Epithelial cell of prostate (primary cell): ENCODE measurements around the gene SEPTIN12.

Experiments
- DNase-seq: peaks from one replicate; pipeline ENCODE4 v3.0.0-alpha.2; 2011; ENCODE audit warnings: low read depth, low spot score
- H3K27ac ChIP-seq: fragments of 450-650 bp; 2 replicates; pipeline ENCODE4 v1.5.1; 2017; ENCODE audit warnings: mild to moderate bottlenecking

Gene SEPTIN12

DNA sequence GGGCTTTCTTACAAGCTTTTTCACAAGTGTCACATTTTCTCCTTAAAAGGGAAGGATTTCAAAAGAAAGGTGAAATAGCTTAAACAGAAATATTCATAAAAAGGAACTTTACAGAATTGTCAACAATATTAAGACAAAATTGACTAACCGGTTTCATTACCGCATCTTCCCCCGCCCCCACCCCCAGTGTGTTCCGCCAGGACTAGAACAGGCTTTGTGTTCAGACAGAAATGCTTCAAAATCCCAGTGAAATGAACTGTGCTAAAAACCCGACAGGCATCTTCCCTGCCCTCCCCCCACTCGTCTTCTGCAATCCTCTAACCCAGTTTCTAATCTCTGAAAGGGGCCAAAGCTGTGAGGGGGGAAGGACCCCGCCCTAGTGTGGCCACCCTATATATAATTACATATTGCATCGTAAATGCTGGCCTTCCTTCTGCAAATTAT is 15.3 kb upstream of the SEPTIN12 start:
- peak overlapping the region; percentile 87 for H3K27ac ChIP-seq
- DNase-seq: no peak

DNA sequence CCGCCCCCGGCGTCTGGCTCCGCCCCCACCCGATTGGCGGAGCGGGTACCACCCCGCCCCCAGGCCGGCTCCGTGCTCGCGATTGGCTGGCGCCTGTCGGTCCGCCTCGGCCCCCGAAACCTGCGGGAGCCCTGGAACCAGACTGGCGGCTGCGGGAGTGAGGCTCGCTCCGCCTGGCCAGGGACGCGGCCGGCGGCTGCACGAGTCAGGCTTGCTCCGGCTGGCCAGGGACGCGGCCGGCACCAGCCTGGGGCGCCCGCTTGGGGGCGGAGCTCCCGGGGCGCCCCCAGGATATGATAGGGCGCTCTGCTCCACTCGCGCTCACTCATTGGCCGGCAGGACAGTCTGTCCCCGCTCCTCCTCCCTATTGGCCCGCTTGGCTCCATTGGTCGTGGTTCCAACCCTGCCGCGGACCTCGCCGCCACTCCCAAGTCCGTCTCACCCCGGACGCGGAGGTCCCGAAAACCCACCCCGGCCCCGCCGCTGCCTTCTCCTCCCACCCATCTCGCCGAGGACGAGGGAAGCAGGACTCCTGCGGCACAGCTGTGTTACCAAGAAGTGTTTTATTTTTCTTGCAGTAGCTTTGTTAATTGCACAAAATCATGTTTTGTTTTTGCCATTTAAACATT is 14.6 kb upstream of the SEPTIN12 start:
- peak overlapping the region; percentile 87 for H3K27ac ChIP-seq
- DNase-seq: peak; percentile 50

DNA sequence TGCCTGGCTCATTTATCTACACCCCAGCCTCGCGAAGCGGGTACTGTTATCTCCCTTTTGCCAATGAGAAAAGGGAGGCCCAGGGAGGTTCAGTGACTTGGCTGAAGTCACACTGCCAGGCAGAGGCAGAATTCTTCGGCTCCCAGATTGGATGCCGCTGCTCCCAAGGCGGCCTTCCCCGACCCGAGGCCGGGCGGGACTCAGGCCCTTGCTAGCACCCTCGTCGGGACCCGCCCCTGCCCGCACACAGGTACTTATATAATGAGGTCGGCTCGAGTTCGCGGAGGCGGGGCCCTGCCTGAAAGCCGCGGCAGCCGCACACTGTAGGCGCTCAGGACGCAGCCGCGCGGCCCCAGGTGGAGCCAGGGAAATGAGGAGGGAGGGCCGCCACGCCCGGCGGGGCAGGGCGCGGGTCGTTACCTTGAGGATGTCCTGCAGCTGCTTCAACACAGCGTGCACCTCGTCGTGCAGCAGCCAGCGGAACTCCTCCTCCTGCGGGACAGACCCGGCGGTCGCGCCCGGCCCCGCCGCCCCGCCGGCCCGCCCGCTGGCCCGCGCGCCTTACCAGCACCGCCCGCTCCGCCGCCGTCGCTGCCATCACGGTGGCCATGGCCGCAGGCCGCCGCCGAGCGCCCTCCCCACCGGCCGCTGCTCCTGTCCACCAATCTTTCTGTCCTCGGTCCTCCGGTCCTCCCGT is 14.0 kb upstream of the SEPTIN12 start, which contains the start of gene ROGDI:
Gene ROGDI, minus strand, starts transcription at position 672 of the 697 bp plus-strand sequence. Its CDS starts 62 bp downstream, at position 610.
- H3K27ac ChIP-seq: peak within 1 kb of the TSS; percentile 87
- DNase-seq: peak; percentile 71

DNA sequence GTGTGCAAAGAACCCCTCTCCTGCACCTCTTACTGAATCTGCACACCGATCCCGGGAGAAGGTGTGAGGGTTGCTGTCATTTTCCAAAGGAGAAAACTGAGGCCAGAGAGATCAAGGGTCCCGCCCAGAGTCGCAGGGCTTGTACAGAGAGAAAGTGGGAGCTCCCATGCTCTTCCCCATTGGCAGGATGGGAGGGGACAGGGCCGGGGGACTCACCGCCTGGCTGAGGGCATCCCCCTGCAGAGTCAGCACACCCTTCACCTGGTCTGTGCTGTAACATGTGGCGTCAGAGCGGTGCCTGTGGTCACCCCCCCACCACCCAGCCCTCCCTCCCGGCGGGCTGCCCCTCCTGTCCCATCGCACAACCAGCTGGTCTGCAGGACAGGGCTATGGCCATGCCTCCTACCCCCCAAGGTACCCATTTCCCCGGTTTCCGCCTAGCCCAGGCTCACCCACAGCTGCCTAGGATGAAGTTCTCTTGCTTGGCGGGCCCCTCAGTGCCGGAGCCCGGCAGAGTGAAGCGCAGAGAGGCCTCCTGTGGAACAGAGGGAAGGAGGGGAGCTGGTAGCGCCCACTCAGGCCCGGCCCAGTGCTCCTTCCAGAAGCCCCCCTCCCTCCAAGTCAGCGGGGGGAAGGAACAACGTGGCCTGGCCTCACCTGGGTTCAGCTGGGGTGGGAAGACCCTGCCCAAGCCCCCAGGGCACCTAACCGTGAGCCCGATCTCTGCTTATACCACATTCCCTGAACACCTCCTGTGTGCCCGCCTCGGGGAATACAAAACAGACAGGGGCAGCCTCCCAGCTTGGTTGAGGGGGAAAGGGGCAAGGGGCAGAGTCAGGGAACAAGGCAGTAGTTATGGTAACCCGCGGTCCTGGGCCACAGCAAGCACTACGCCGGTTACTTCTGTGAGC is 13.2 kb upstream of the SEPTIN12 start:
- H3K27ac ChIP-seq: peak overlapping the region; percentile 87
- no peak for DNase-seq

DNA sequence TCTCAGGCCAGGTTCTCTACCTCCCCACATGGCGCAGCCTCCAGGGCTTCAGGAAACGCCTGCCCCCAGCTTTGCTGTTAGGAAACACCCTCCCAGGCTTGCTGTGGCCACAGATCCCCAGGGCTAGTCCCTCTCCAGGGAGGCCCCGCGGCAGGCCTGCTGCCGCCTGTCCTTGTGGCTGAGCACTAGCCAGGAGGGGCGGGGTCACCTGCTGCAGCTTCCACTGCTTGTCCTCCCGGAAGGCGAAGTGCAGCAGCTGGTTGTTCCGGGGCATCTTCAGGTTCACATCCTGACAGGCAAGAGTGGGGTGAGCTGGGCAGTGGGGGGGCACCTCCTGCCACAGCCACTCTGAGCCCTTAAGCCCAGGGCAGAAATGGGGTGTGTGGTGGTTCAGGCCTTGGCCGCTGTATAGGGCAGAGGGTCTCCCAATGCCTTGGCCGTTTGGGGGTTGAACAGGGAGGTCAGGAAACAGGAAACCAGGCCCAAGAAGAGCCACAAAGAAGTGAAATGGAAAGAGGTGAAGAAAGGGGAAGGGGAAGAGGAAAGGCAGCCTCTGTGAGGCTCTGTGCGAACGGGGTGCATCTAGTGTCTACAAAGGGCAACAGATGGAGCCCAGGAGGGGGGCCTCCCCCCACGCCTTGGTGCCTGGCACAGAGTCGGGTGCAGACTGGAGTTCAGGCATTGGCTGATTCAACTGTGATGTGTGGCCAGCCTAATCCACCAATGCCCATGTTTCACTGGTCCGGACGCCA is 12.3 kb upstream of the SEPTIN12 start:
- DNase-seq: no peak
- peak overlapping the region; percentile 87 for H3K27ac ChIP-seq

DNA sequence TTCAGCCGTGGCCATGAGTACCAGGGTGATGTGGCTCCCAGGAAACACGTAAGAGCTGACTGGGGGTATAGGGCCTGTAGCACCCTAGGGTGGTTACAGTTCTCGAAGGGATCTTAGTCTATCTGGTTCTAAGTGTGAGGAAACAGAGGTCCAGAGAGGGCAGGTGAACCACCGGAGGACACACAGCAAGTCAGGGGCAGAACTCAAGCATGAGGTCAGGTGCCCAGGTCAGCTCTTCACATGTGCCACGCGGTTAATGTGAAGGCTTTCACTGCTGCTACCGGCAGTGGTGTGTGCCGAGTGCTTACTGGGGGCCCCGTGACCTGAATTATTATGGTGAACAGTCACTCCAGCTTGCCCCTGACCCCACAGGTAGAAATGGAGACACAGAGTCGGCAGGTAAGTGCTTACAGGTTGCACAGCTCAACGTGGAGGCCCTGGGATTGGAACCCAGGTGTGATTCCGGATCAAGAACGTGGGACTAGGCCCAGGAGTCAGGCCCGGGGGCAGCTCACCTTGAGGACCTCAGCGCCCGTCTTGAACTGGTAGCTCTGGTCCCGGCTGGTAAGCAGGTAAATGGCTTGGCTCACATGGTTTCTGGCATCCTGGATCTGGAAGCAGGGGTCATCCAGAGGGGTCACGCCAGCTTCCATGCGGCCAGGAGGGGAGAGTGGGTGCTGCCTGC is 11.2 kb upstream of the SEPTIN12 start:
- H3K27ac ChIP-seq: peak overlapping the region; percentile 87
- no peak for DNase-seq

DNA sequence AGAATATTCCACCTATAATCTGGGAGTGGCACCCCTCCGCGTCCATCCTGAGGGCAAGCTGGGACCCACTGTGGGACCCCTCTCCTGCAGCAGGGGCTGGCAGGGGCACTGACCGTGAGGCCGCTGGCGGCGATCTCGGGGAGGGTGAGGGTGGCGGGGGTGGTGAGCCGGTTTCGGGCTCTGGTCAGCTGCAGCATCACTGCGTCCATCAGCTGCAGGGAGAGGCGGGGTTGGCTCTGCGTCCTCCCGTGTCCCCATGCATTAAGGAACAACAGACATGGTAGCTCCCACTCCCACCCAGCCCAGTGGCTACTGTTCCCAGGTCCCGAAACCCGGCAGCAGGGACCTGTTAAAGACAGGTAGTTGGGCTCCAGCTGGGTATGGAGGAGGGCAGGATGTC is 10.3 kb upstream of the SEPTIN12 start:
- no peak for DNase-seq
- H3K27ac ChIP-seq: no peak overlapping the region

DNA sequence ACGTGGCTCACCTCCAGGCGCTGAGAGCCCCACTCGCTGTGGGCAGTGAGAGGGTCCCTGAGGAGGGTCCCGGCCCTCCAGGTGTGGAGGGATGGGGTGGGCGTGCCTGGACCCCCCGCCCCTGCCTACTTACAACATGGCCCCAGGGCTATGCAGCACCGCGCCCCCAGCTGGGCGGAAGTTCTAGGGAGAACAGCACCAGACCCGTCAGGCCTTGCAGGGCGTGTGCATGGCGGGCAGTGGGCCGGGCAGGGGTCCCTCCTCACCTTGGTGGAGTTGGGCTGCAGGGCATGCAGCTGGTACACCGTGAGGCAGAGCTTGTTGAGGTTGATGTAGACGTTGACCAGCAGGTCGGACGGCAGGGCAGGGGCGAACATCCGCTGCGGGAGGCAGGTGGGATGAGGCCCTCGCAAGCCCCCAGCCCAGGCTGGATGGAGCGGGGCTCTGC is 9.7 kb upstream of the SEPTIN12 start:
- no peak overlapping the region for H3K27ac ChIP-seq
- DNase-seq: no peak

DNA sequence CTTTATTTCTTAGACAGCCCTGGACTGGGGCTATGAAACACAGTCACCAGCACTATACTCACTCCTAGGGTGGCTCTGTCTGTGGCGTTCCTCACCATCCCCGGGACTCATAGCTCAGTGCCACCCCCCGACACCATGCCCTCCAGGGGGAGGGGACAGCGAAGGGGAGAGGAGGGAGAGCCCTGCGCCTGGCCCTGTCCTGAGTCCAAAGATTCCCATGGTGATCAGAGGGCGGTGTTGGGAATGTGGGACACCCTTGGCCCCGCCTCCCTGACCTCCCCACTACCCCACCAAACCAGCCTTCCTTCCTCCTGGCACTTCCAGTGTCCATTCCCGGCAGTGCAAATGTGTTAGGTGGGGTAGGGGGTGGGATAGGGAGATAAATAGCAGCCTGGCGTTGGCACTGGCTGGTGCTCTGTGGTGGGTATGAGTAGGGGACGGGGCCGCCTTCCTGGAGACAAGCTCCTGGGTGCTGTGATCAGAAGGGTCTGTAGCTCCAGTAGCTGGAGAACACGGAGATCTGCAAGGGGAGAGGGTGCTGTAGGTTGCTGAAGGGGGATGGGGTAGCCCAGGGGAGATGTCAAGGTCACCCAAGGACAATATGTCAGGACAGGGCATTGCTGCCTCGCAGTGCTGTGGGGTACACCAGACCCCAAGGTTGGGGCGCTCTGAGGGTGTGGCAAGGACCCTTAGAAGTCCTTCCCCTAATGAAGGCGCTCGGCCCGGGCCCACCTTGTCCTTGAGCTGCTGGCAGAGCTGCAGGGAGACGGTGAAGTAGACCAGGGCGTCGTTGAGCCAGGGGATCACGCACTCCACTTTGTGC is 9.0 kb upstream of the SEPTIN12 start:
- no peak overlapping the region for H3K27ac ChIP-seq
- no peak for DNase-seq

DNA sequence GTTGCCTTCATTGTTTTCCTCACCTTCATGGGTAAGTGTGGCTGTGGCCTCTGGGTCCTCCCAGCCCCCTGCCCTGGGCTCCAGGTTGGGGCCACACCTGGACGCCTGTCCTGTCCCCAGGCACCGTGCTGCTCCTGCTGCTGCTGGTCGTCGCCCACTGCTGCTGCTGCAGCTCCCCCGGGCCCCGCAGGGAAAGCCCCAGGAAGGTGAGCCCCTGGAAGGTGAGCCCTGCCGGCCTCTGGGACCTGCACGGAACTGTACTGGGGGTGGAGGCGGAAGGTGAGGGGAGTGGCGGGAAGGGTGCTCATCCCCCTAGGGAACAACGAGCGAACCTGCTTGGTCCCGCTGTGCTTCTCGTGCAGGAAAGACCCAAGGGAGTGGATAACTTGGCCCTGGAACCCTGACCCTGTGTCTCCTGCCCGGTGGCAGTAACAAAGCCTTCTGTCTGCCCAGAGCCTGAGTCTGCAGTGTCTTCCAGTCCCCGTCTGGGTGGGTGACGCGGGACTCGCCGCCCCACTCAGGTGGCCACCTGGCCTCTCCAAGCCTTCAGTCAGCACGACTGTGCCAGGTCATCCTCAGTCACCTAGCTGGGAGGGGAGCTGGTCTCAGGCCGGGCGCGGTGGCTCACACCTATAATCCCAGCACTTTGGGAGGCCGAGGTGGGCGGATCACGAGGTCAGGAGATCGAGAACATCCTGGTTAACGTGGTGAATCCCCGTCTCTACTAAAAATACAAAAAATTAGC is 7.9 kb upstream of the SEPTIN12 start:
- no peak for DNase-seq
- no peak overlapping the region for H3K27ac ChIP-seq

DNA sequence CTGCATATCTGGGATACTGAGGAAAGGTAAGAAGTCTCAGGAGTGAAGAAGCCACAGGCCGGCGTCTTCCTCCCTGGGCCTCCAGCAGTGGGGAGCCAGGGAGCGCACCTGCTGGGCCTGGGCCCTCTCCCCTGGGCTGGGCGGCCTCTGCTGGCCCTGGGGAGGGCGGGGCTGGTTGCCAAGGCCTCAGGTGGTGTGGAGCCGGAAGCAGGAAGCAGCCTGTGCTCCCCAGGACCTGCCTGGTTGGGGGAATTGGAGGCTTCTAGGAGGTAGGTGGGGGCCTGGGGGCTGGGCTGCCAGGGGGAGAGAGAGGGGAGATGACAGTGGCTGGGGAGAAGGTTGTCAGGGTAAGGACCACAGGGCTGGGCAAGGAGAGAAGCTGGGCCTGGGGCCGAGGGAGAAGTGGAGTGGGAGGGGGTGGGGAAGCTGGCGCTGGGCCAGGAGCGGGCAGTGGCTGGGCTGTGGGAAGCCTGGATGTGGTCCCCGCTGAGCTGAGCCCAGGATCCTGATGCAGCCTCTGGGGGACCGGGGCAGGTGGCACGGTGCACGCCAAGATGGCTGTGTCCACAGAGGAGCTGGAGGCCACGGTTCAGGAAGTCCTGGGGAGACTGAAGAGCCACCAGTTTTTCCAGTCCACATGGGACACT is 7.2 kb upstream of the SEPTIN12 start, which contains the start of gene SMIM22:
Gene SMIM22, plus strand, starts transcription at position 189 of the 647 bp plus-strand sequence. Its CDS starts 366 bp downstream, at position 555.
- no peak within 1 kb of the TSS for H3K27ac ChIP-seq
- DNase-seq: no peak

DNA sequence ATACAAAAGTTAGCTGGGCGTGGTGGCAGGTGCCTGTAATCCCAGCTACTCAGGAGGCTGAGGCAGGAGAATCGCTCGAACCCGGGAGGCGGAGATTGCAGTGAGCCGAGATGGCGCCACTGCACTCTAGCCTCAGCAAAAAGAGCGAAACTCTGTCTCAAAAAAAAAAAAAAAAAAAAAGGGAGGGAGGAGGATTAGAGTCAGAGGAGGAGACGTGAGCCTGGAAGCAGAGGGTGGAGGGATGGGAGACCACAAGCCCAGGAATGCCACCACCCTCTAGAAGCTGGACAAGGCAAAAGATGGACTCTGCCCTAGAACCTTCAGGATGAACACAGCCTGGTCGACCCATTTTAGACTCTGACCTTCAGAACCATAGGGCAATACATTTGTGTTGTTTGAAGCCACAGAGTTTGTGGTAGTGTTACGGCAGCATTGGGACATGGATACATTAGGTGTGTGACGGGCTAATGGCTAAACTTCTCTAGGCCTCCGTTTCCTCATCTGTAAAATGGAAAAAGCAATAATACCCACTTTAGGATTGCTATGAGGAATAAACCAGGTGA is 4.9 kb upstream of the SEPTIN12 start:
- DNase-seq: no peak
- no peak overlapping the region for H3K27ac ChIP-seq

DNA sequence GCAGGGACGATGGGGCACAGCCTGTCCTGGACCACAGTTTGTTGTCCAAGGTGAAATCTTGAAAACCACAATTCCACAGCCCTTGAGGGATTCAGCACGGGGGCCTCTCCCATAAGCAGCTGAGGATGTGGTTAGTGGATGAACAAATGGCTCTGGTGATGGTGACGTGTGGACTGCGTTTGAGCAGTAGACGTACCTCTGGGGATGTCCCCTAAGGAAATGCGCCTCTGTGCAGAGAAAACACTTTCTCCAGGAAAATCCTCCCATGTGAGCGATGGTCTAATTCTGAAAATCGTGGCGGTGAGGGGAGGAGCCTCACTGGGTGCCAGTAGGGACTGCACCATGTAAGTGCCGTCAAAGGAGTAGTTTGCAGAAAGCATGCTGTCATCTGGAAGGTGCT is 2.7 kb upstream of the SEPTIN12 start:
- no peak for DNase-seq
- no peak overlapping the region for H3K27ac ChIP-seq

DNA sequence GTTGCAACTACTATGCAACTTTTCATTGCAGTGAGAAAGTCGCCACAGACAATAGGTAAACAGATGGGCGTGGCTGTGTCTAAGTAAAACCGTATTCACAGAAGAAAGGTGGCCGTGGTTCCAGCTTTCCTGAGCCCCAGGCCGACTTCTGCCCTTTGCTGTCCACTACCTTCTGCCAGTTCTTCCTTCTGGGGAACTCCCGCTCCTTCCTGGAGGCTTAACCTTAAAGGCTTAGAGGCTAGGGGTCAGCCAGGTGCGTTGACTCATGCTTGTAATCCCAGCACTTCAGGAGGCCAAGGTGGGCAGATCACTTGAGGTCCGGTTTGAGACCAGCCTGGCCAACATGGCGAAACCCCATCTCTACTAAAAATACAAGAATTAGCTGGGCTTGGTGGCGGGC is 2.1 kb upstream of the SEPTIN12 start:
- no peak for DNase-seq
- no peak overlapping the region for H3K27ac ChIP-seq

DNA sequence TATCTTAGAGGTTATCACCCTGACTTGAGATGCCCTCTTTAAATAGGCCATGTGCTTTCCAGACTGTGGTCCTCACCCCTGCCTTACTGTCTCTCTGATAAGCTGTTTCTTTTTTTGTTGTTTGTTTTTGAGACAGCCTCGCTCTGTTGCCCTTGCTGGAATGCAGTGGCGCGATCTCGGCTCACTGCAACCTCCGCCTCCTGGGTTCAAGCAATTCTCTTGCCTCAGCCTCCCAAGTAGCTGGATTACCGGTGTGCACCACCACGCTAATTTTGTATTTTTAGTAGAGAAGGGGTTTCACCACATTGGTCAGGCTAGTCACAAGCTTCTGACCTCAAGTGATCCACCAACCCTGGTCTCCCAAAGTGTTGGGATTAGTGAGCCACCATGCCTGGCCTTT is 765 bp upstream of the SEPTIN12 start:
- no peak for DNase-seq
- H3K27ac ChIP-seq: no peak overlapping the region

DNA sequence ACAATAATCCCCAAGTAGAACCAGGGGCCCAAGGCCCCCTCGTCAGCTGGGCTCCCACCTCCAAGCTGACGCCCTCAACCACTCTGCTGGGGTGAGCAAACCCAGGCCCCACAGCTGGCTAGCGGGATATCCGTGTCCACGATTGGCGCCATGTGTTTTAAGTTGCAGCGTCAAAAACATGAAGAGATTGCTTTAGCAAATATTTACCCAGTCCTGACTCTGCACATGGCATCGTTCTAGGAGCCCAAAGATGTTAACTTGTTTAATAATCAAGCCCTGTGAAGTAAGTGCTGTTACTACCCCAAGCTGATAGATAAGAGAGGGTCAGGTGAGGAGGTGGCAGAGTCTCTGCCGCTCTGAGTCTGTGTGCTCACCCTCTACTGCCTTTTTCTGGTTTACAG is 344 bp upstream of the SEPTIN12 start:
- no peak overlapping the region for H3K27ac ChIP-seq
- DNase-seq: no peak

DNA sequence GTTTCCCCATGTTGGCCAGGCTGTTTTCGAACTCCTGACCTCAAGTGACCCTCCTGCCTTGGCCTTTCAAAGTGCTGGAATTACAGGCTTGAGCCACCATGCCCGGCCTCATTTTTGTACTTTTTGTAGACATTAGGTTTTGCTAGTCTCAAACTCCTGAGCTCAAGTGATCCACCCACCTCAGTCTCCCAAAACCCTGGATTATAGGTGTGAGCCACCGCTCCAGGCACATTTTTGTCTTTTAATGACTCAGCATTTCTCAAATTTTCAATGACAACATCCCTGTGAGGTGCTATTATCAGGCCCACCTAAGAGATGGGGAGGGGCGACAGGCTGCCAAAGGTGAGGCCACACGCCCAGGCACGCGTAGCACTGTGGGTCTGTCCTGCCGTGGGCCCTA is 1.1 kb downstream of the SEPTIN12 start:
- DNase-seq: no peak
- no peak overlapping the region for H3K27ac ChIP-seq
